Limb (tissue), 2 donors: ENCODE measurements around the gene CD101.

Source experiments
- DNase-seq, 2 donors: peaks; one replicate each; pipeline ENCODE4 v3.0.0-alpha.2; 2016; ENCODE audit errors: extremely low spot score in 2 of 2

CD101 gene

DNA sequence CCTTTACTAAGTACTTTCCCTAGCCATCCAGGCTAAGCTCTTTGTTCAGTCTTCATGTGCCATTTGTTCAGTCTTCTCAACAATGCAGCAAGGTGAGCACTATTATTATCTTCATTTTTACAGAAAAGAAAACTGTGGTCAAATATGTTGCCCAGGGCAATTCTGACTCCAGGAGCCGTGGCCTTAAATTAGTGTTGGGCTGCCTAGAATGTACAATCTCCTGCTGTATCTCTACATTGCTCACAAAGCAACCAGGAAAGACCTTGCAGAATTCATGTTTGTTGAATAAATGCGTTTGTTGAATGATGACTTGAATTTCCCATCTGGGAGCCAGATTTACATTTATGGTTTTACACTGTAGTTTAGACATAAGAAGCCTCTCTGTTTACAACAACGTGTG is 14.2 kb downstream of the CD101 start:
- DNase-seq = no peak

DNA sequence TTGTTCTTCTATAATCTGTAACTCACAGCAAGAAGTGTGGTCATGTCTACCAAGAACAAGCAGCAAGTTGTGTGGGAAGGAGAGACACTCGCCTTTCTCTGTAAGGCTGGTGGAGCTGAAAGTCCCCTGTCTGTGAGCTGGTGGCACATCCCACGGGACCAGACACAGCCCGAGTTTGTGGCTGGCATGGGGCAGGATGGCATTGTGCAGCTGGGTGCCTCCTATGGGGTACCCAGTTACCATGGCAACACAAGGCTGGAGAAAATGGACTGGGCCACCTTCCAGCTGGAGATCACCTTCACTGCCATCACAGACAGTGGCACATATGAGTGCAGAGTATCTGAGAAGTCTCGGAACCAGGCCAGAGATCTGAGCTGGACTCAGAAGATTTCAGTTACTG is 15.5 kb downstream of the CD101 start:
- no peak for DNase-seq

DNA sequence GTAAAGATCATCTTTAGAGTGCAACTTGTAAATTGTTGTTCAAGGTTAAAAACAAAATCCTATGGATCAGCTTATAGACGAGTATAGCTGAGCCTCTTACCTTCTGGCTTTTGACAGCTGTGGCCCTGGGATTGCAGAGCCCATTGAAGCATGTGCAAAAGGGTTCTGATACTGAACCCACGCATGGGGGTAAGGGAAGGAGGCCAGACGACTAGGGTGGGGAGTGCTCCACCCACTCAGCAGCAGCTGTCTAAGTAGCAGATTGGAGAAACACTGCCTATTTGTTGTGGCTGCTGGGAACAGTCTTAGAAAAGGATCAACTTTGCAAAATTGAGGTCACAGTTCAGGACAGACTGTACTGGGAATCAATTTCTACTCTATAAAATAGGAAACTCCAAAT is 16.1 kb downstream of the CD101 start:
- DNase-seq = peak in 1 of 2 donors; percentile 31

DNA sequence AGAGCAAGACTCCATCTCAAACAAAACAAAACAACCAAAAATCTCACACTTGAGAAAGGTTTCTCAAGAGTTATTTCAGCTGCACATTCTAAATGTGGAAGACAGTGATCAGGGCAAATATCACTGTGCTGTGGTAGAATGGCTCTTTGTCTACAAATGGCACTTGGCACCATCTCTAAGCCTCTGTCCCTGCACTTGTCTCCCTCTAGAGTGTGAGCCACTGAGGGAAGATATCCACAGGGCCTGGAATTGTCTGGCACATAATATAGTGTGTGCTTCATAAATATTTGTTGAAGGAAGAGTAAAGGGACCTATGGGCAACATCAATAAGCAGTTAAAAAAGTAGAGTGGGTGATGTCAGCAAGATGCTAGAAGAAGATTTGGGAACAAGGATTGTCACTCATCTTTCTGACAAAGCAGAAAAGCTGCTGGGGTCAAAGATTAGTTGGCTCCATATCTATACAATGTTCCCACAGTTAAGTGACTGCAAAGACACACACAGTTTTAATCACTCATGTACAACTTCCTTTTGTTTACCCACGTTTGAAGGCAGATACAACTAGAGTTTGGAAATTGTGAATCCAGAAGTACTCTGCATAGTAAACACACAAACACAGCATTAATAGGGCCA is 19.1 kb downstream of the CD101 start:
- no peak for DNase-seq

DNA sequence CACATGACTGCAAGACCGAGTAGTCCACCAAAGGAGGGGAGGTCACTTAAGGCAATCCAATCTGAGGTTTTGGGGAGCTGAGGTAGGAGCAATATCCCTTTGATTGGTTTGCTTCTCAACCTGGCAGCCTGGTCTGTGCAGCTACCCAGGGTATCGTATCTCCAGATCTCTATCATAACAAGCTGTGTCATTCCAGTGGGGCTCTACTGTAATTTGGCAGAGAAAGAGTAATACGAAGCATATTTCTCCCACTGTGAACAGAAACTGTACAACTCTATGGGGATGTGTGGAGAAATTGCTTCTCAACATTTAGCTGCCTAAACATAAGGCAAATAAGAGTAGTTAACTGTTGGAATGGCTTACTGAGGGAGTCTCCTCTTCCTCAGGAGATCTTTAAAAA is 20.6 kb downstream of the CD101 start:
- DNase-seq = no peak

DNA sequence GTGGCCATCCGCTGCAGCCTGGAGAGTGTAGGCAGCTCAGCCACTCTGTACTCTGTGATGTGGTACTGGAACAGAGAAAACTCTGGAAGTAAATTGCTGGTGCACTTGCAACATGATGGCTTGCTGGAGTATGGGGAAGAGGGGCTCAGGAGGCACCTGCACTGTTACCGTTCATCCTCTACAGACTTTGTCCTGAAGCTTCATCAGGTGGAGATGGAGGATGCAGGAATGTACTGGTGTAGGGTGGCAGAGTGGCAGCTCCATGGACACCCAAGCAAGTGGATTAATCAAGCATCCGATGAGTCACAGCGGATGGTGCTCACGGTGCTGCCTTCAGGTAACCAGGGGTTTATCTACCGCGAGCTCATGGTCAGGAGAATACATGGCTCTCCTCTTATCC is 24.0 kb downstream of the CD101 start:
- no peak for DNase-seq

DNA sequence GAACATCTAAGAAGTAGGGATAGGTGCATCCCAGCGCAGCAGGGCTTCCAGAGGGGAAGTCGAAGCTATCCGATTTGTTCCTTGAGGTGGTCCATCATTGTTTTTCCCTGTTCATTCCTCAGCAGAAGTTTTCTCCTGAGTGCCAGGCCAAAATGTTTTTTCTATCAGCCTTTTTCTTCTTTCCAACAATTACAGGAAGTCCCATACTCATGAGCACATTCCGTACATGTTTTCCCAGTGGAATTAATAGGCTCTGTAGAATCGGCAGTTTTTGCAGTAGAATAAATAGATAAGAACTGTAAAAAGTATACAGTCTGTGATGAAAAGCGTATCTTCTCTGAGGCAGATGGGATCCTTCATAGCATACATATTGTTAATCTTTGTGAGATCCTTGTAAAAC is 24.8 kb downstream of the CD101 start:
- no peak for DNase-seq

DNA sequence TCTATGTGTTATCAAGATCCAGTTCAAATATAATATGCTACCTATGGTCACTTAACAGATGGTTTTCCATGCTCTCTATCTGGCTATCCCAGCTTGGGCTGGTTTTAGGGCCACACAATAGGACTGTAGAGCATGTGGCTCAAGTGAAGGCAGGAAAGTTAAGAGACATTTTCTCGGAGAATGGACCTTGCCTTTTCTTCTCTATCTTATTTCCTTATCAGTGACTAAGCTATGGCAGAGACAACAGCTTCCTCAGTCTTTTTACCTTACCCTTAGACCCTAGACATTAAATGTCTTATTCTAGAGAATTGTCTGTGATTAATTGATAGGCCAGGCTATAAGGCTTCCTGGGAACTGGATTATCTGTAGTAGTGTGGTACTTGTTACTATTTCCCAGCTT is 28.1 kb downstream of the CD101 start:
- no peak for DNase-seq

DNA sequence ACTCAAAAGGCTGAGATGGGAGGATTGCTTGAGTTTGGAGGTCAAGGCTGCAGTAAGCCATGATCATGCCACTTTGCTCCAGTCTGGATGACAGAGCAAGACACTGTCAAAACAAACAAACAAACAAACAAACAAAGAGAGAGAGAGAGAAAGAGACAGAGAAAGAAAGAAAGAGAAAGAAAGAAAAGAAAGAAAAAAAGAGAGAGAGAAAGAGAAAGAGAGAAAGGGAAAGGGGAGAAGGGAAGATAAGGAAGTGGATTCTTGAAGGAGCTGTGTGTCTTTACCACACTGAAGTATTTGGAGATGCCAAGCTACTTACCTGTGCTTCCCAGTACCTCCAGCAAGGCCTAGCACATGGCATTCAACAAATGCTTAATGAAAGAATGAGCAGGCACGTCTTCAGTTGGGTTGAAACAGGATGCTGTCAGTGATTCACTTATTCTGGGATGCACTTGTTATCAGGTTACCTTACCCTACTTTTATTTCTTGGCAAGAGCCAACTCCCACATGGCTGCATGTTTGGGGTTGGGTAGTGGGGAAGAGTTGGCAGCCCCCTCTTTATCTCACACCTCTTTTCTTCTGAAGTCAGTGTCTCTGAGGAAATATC is 28.8 kb downstream of the CD101 start:
- no peak for DNase-seq

DNA sequence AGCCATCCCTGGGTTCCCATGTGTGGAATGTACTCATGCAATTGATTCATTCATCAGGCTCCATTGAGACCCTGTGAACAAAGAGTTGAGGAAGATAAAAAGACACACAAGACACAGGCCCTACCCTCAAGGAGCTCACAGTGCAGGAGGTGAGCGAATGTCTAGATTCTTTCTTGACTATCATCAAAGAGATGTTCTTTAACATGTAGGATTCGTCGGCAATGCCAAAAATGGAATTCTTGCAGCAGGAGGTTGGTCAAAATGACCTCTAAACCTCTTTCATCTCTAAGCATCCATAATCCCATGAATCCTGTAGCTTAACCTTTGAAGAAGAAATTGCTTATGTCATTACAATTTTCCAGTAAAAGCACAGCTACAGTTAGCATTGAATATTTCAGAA is 30.7 kb downstream of the CD101 start:
- DNase-seq = no peak

DNA sequence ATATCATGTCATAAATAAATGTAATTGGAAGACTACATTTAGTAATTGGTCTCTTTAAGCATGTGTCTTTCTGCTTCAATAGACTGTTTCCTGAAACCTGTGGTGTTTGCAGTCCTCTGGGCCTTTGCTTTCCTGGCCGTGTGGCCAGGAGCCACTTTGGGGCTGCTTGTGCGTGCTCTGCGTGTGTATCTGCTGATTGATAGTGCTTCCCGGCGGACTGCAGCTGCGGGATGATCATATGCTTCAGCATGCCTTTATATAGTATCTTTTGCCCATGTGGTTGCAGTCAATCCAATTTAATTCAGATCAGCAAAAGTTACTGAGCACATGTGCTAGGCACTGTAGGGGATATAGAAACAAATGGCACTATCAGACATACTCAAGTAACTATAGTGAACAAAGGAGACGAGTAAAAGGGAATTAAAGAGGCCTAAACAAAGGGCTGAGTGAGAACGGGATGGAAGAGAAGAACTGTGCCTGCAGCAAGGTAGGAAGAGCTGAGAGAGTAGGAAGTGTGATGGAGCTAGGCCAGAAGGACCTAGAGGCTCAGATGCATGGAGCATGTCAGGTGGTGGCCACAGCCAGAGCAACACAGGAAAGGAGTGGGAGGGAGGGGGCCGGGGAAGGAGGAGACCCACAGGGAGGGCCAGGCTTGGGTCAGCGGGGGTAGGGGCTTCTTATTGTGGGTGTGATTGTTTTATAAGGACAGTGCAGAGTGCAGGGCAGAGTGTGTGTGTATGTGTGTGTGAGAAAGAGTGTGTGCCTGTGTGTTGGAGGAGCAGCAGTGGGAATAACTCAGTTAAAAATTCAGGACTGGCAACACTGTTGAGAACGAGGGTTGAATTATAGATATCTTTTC is 31.4 kb downstream of the CD101 start:
- DNase-seq = no peak

DNA sequence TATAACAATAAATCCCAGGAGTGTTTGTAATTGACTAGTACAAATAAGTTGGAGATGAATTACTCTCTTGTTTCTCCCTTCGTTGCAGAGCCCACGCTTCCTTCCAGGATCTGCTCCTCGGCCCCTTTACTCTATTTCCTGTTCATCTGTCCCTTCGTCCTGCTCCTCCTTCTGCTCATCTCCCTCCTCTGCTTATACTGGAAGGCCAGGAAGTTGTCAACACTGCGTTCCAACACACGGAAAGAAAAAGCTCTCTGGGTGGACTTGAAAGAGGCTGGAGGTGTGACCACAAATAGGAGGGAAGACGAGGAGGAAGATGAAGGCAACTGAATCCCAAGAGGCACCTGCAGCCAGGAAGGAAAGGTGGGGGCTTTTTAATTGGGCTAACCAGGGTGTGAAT is 32.2 kb downstream of the CD101 start:
- DNase-seq = no peak

DNA sequence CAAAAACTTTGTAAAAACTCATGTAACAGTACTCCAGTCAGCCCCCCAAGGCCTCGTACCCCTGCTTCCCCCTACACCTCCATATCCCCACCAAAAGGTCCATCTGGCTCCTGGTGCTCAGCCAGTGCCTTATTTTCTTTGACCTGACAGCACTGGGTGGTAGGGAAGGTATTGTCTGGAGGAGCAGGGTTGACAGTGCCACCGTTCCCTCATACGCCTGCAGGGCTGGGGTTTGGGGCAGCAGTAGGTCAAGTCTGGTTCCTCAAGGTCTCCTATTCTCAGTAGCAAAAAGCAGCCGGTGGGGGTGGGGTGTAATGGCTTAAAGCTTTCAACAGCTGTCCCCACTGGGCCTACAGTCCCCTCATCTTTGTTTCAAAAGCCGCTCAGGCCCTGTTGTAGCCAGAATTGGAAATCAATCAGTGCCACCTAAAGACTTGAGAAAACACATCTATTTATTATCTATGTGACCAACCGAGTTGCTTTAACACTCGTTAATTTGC is 33.3 kb downstream of the CD101 start:
- no peak for DNase-seq

DNA sequence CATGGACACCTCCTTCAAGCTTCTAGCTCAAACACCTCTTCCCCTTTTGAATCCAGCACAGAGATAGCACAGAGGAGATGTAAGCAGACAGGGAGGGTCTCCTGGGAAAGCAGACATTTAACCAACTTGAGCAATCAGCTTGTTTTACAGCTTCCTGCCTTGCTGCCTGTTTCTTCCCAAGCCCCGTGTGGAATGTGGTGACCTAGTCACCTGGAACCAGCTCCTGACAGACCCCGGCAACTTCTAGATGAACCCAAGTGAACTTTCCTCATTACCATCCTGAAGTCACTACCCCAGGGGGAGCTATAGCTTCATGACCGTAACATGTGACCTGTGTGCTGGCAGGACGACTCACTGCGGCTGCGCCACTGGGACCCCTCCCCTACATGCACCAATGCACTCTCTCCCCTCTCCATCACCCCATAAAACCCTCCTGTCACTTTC is 34.5 kb downstream of the CD101 start:
- no peak for DNase-seq

DNA sequence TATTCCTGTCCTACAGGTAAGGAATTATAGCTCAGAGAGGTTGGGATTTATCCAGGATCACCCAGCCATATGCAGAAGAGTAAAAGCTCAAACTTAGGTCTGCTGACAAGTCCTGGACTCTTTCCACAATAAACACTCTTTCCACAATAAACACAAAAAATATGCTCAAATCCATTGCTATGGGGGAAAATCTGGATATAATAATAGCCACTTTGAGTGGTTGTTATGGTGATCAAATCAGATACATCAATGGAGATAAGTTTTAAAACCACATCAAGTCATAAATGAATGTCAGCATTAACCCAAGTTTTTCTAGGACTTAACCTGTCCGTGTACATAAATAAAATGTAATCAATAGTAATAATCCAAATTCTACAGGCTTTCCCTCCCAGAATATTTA is 36.2 kb downstream of the CD101 start:
- no peak for DNase-seq

DNA sequence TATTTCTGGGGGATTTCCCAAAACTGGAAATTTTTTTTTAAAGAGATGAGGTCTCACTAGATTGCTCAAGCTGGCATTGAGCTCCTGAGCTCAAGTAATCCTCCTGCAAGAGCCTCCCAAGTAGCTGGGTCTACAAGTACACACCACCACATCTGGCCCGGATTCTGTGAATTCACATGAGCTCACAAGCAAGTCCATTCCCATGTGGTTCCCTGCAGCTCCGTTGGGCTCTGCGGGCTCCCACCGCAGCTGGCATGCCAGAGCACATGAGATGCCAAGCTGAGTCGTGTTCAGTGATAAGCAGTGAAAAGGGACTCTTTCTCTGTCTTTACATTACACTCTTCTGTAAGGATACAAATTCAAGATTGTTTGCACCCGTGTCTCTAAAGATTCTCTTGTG is 36.7 kb downstream of the CD101 start:
- DNase-seq = no peak

DNA sequence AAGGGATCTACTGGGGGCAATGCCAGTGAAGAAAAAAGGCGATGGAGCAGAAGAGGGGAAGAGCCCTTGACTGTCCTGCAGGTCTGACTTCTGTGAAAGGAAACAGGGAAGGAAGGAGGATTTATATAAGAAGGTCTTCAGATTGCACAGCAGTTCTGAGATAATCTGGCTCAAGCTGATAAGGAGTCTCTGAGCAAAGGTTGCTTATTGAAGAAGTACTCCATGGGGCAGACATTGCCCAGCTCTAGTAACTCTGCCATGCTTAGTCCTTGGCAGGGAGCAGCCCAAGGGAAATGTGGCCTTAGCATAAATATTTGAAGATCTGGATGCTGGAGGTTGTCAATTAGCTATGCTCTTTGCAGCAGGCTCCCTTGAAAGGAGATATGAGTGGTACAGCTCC is 42.7 kb downstream of the CD101 start:
- no peak for DNase-seq

DNA sequence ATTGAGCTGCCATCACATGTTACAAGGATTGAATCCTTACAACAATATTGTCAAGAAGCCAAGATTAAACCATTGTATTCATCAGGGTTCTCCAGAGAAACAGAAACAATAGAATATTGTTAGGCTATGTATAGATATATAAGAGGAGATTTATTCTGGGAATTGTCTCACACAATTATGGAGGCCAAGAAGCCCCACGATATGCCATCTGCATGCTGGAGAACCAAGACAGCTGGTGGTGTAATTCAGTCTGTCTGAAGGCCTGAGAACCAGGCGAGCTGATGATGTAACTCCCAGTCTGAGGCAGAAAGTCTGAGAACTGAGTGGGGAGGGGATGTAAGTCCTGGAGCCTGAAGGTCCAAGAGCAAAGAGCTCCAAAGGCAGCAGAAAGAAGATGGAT is 44.1 kb downstream of the CD101 start:
- peak in 1 of 2 donors; percentile 30 for DNase-seq

DNA sequence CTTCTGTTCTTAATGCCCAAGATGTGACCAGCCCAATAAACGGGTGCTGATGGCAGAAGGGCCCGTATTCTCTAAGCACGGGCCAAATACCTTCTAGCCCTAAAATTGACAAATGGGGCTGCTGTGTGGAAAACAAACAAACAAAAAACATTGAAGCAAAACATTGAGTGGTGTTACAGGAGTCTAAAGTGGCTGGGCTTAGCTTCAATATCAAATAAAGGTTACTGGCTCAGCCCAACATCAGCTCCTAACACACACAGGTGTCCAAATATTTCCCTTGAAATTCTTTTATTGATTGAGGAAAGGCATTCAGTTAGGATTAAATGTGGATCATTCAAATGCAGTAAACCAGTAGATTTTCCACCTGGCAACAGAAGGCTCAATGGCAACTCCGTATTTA is 45.2 kb downstream of the CD101 start:
- no peak for DNase-seq

DNA sequence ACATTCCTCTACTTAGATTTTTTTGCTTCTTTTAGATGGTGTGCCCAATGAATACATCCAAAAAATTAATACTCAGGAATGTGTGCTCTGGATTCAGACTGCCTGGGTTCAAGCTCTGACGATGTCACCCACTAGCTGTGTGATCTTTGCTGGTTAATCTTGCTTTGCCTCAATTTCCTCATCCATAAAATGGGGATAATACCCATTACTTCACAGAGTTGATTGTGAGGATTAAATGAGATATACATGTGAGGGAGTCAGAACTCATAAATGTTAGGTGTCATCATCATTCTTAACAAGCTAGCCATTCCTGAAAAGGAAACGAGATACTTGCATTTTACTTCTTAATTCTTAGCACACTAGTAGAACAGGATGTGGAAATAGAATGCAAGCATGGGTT is 45.7 kb downstream of the CD101 start:
- no peak for DNase-seq

DNA sequence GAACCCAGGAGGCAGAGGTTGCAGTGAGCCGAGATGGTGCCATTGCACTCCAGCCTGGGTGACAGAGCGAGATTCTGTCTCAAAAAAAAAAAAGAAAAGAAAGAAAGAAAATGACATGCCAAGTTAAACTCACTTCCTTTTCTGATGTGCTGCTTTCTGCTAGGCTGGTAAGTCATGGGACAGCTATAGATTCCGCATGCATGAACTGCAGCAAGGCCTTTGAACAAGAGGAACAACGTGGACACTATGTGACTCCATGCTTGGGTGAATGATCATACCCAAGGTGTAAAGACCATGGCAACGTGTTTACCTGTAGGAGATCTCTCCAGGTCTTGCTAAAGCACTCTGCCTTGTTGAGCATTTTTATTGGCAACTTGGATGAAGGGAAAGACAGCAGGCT is 48.3 kb downstream of the CD101 start:
- DNase-seq = no peak

DNA sequence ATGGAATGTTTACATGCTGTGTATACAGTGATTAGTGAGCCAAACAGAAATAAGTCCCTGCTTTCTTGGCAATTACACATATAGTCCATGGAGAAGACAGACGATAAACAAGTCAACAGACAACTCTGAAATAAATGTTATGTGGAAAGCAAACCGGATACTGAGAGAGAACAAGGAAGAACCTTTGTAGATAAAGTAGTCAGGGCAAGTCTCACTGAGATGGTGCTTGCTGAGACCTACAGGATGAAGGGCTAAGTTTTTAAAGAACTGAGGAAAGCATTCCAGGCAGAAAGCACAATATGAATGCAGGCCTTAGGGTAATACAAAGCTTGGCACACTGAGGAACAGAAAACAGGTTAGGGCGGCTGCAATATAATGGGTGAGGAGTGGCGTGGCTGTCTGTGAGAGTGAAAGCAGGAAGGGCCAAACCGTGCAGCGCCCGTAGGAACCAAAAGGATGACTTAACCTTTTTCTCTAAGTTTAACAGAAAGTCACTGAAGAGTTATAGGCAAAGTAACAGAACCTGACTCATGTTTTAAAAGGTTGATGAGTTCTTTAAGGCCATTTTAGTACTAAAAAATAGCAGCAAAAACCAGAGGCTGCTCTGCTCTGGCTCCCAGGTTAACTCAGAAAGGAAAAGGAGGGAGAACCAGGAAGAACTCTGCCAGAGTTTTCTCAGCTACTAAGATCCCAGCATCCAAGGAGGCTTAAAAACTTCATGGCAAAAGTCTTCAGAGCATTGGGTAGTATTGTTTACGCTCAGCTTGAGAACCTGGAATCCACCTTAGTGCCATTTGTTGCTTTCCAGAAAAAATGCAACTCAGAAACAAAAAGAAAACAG is 49.9 kb downstream of the CD101 start:
- DNase-seq = no peak
